ENCODE measurements around the gene ENOX2.

Gene ENOX2

GRCh38 chrX:130869239-130869638 is 33.8 kb downstream of the ENOX2 start:
- H3K4me3 ChIP-seq (ENCODE audit: low read depth, low read length), result no peak overlapping the region
- no peaks in the 10 kb centered on the region for H3K4me1 ChIP-seq
- H3K36me3 ChIP-seq, result no peaks in the 10 kb centered on the region
- DNase-seq, result no peak
- H3K9me3 ChIP-seq, result no peaks in the 10 kb centered on the region
- no peak for TF ChIP-seq CTCF (IDR thresholded peaks at IDR 0.05; ENCODE audit: low read depth, low read length)
- no peaks in the 10 kb centered on the region for H3K27me3 ChIP-seq

- Histone ChIP-seq H3K4me1 (no peaks in the 10 kb centered on the region), H3K27me3 (no peaks in the 10 kb centered on the region), H3K36me3 (no peaks in the 10 kb centered on the region), H3K4me3 (ENCODE audit: low read depth, low read length) (no peak overlapping the region), H3K9me3 (no peaks in the 10 kb centered on the region)
- no peak for TF ChIP-seq CTCF (IDR thresholded peaks at IDR 0.05; ENCODE audit: low read depth, low read length)
- DNase-seq, result no peak
Measured at GRCh38 chrX:130861462-130861861, 41.5 kb downstream of the ENOX2 start.

GRCh38 chrX:130857207-130857606 is 45.8 kb downstream of the ENOX2 start:
- DNase-seq, result no peak
- Histone ChIP-seq H3K27me3 (no peaks in the 10 kb centered on the region), H3K4me3 (ENCODE audit: low read depth, low read length) (no peak overlapping the region)

DNA sequence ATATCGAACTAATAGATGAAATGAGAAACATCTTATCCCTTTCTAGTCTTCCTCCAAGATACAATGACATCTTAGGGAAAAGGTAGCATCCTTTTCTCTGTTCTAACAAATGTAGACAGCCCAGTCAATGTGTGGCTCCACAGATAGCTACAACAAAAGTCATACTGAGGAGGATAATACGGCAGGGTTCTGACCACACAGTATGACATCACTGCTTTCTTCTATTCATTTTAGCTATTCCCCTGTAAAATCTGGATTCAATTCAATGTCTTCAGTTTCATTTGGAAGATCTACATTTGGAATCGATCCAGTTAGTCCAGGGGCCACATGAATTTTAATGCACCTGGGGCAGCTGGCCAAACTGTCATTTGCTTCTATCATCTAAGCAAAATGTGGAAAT is 51.4 kb downstream of the ENOX2 start:
- no peak for TF ChIP-seq CTCF (IDR thresholded peaks at IDR 0.05; ENCODE audit: low read depth, low read length)

More at GRCh38 chrX:130857207-130857606, 45.8 kb downstream of the ENOX2 start:
- Histone ChIP-seq H3K4me1 (no peaks in the 10 kb centered on the region), H3K9me3 (no peaks in the 10 kb centered on the region), H3K36me3 (no peaks in the 10 kb centered on the region)
- no peak for TF ChIP-seq CTCF (IDR thresholded peaks at IDR 0.05; ENCODE audit: low read depth, low read length)

DNA sequence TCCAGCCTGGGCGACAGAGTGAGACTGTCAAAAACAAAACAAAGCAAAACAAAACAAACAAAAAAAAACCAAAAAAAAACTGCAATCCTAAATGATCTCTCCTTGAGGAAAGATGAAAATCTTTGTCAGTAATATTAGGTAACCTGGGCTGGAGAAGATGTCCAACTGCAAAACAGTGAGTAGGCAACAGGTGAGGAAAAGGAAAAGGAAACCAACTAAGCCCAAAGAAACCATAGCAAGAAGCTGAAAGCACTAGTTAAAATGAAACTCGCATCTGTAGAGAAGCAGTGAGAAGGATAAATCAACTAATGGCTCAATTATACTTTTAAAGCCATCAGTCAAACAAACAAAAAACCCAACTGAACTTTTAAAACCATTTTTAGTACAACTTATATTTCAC is 54.2 kb downstream of the ENOX2 start:
- Histone ChIP-seq H3K36me3 (no peaks in the 10 kb centered on the region), H3K27me3 (no peaks in the 10 kb centered on the region), H3K4me3 (ENCODE audit: low read depth, low read length) (no peak overlapping the region), H3K9me3 (no peaks in the 10 kb centered on the region), H3K4me1 (no peaks in the 10 kb centered on the region)
- DNase-seq, result no peak
- TF ChIP-seq CTCF (IDR thresholded peaks at IDR 0.05; ENCODE audit: low read depth, low read length), result no peak

More for the DNA sequence above, 51.4 kb downstream of the ENOX2 start:
- Histone ChIP-seq H3K9me3 (no peaks in the 10 kb centered on the region), H3K36me3 (no peaks in the 10 kb centered on the region), H3K27me3 (no peaks in the 10 kb centered on the region), H3K4me1 (no peaks in the 10 kb centered on the region), H3K4me3 (ENCODE audit: low read depth, low read length) (no peak overlapping the region)
- no peak for DNase-seq

- H3K36me3 ChIP-seq, result no peaks in the 10 kb centered on the region
- no peaks in the 10 kb centered on the region for H3K9me3 ChIP-seq
- DNase-seq, result no peak
Measured at GRCh38 chrX:130846746-130847145, 56.3 kb downstream of the ENOX2 start.

More at GRCh38 chrX:130846746-130847145, 56.3 kb downstream of the ENOX2 start:
- H3K4me3 ChIP-seq (ENCODE audit: low read depth, low read length), result no peak overlapping the region
- H3K4me1 ChIP-seq, result no peaks in the 10 kb centered on the region
- no peak for TF ChIP-seq CTCF (IDR thresholded peaks at IDR 0.05; ENCODE audit: low read depth, low read length)
- no peaks in the 10 kb centered on the region for H3K27me3 ChIP-seq

Data from BE2C (cell line).